ENCODE results near the gene STRBP.

Gene STRBP

GRCh38 chr9:123120953-123121352 lies 147.4 kb downstream of the STRBP start:
- DNase-seq: no peak

GRCh38 chr9:123120131-123120530 lies 148.3 kb downstream of the STRBP start:
- no peak for DNase-seq

GRCh38 chr9:123119566-123119965 lies 148.8 kb downstream of the STRBP start:
- no peak for DNase-seq

- DNase-seq: no peak
Observed at GRCh38 chr9:123116036-123116435, 152.3 kb downstream of the STRBP start.

- DNase-seq: no peak
Observed at GRCh38 chr9:123115146-123115913, 153.1 kb downstream of the STRBP start.

GRCh38 chr9:123113185-123113584 lies 155.2 kb downstream of the STRBP start:
- no peak for DNase-seq

- DNase-seq: peak; percentile 31
Observed at GRCh38 chr9:123112015-123112975, 156.1 kb downstream of the STRBP start.

- DNase-seq: no peak
Observed at GRCh38 chr9:123111427-123112014, 156.9 kb downstream of the STRBP start.

GRCh38 chr9:123109540-123110279 lies 158.7 kb downstream of the STRBP start:
- DNase-seq: no peak

GRCh38 chr9:123108976-123109375 lies 159.4 kb downstream of the STRBP start:
- no peak for DNase-seq

- DNase-seq: no peak
Observed at GRCh38 chr9:123107639-123108285, 160.6 kb downstream of the STRBP start.

- no peak for DNase-seq
Observed at GRCh38 chr9:123105490-123105889, 162.9 kb downstream of the STRBP start.

- DNase-seq: no peak
Observed at GRCh38 chr9:123104807-123105206, 163.6 kb downstream of the STRBP start.

GRCh38 chr9:123102375-123103113 lies 165.8 kb downstream of the STRBP start:
- no peak for DNase-seq

- DNase-seq: no peak
Observed at GRCh38 chr9:123099548-123099947, 168.8 kb downstream of the STRBP start.

GRCh38 chr9:123099042-123099441 lies 169.3 kb downstream of the STRBP start:
- no peak for DNase-seq

- DNase-seq: no peak
Observed at GRCh38 chr9:123098096-123098459, 170.3 kb downstream of the STRBP start.

- DNase-seq: no peak
Observed at GRCh38 chr9:123097430-123098095, 170.8 kb downstream of the STRBP start.

GRCh38 chr9:123096987-123097386 lies 171.4 kb downstream of the STRBP start:
- DNase-seq: no peak

- DNase-seq: no peak
Observed at GRCh38 chr9:123093141-123093540, 175.2 kb downstream of the STRBP start.

- no peak for DNase-seq
Observed at GRCh38 chr9:123091459-123091858, 176.9 kb downstream of the STRBP start.
